ENCODE measurements around the gene PDF.
"Not testable (repeated sequence)": the region's sequence is repeated elsewhere in the genome, so short reads cannot be mapped to it uniquely, and the experiment has no call there.

The PDF gene

GRCh38 chr16:69363281-69363717, 32.9 kb upstream of the PDF start:
- Histone ChIP-seq H3K4me3 (ENCODE audit: low read length) (no peak overlapping the region), H3K4me1 (ENCODE audit: control insufficient read depth, insufficient read depth, low read length) (peaks cover 7% of the 10 kb centered on the region), H3K9me3 (replicated peaks; ENCODE audit: low read length) (no peaks in the 10 kb centered on the region), H3K4me2 (ENCODE audit: low read length) (no peak overlapping the region), H3K27me3 (ENCODE audit: control insufficient read depth, insufficient read depth, low read length) (no peaks in the 10 kb centered on the region), H3K36me3 (ENCODE audit: insufficient read depth, low read length) (peaks cover 36% of the 10 kb centered on the region), H3K9ac (ENCODE audit: low read depth, low read length) (no peak overlapping the region)

DNA sequence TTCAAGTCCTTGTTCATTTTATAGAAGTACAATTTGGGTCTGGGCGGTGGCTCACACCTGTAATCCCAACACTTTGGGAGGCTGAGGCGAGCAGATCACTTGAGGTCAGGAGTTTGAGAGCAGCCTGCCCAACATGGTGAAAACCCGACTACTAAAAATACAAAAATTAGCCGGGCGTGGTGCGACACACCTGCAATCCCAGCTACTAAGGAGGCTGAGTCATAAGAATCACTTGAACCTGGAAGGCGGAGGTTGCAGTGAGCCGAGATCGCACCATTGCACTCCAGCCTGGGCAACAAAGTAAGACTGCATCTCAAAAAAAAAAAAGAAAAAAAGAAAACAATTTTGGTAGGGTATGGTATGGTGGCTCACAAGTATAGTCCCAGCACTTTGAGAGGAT, 29.7 kb upstream of the PDF start:
- Histone ChIP-seq H3K4me1 (ENCODE audit: control insufficient read depth, insufficient read depth, low read length) (peaks cover 14% of the 10 kb centered on the region), H3K36me3 (ENCODE audit: insufficient read depth, low read length) (peaks cover 12% of the 10 kb centered on the region)
- not testable (repeated sequence) for H3K4me2 ChIP-seq (ENCODE audit: low read length); H3K9ac ChIP-seq (ENCODE audit: low read depth, low read length); H3K27me3 ChIP-seq (ENCODE audit: control insufficient read depth, insufficient read depth, low read length); H3K9me3 ChIP-seq (replicated peaks; ENCODE audit: low read length); H3K4me3 ChIP-seq (ENCODE audit: low read length)

GRCh38 chr16:69351309-69352027, 21.1 kb upstream of the PDF start, which contains the start of gene TMED6:
Gene TMED6, minus strand, starts transcription at chr16:69351786. Its CDS starts 33 bp downstream, at chr16:69351753.
- Histone ChIP-seq H3K4me1 (ENCODE audit: control insufficient read depth, insufficient read depth, low read length) (peaks cover 3% of the 10 kb centered on the region), H3K4me2 (ENCODE audit: low read length) (no peak within 1 kb of the TSS), H3K36me3 (ENCODE audit: insufficient read depth, low read length) (peaks cover 3% of the 10 kb centered on the region), H3K9me3 (replicated peaks; ENCODE audit: low read length) (no peaks in the 10 kb centered on the region), H3K27me3 (ENCODE audit: control insufficient read depth, insufficient read depth, low read length) (no peaks in the 10 kb centered on the region), H3K9ac (ENCODE audit: low read depth, low read length) (no peak within 1 kb of the TSS), H3K4me3 (ENCODE audit: low read length) (no peak within 1 kb of the TSS)

GRCh38 chr16:69350536-69351133, 20.2 kb upstream of the PDF start:
- Histone ChIP-seq H3K9me3 (replicated peaks; ENCODE audit: low read length) (no peaks in the 10 kb centered on the region), H3K36me3 (ENCODE audit: insufficient read depth, low read length) (no peaks in the 10 kb centered on the region), H3K4me3 (ENCODE audit: low read length) (no peak overlapping the region), H3K4me2 (ENCODE audit: low read length) (no peak overlapping the region), H3K9ac (ENCODE audit: low read depth, low read length) (no peak overlapping the region), H3K4me1 (ENCODE audit: control insufficient read depth, insufficient read depth, low read length) (no peaks in the 10 kb centered on the region), H3K27me3 (ENCODE audit: control insufficient read depth, insufficient read depth, low read length) (no peaks in the 10 kb centered on the region)

DNA sequence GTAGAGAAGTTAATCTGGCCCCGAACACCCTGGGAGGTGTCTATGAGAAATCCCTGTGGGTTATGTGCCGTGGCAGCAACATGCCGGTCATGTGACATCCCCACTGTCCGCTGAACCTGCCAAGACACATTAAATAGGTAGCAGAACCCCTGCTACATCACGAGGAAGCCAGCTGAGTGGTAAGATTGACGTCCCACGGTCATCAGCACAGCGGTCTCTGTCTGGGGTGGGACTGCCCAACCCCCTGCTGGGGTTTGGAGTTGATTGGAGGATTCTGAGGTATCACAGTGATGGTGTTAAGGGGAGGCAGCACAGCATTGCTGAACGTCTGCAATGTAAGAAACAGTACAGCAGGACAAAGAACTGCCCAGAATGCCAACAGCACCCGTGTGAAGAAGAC, 19.1 kb upstream of the PDF start:
- Histone ChIP-seq H3K36me3 (ENCODE audit: insufficient read depth, low read length) (no peaks in the 10 kb centered on the region), H3K27me3 (ENCODE audit: control insufficient read depth, insufficient read depth, low read length) (no peaks in the 10 kb centered on the region), H3K9ac (ENCODE audit: low read depth, low read length) (no peak overlapping the region), H3K4me2 (ENCODE audit: low read length) (no peak overlapping the region), H3K9me3 (replicated peaks; ENCODE audit: low read length) (no peaks in the 10 kb centered on the region), H3K4me1 (ENCODE audit: control insufficient read depth, insufficient read depth, low read length) (no peaks in the 10 kb centered on the region), H3K4me3 (ENCODE audit: low read length) (no peak overlapping the region)

DNA sequence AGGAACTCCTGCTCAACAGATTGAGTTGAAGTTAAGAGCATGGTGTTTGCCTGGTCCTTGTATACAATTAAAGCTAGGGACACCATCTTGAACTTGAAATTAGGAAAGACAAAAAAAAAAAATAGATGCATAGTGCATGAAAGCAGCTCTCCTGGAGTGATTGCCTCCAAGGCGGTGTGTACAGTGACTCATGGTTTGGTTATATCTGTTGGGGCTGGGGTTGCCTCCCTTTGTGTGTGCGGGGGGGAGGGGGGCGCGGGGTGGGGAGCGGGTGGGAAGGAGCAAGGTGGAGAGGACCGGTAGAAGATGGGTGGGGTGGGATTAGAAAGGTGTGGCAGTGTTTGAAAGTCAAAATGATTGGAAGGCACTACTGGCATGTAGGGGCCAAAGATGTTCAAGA, 17.8 kb upstream of the PDF start:
- Histone ChIP-seq H3K4me2 (ENCODE audit: low read length) (no peak overlapping the region), H3K4me3 (ENCODE audit: low read length) (no peak overlapping the region), H3K36me3 (ENCODE audit: insufficient read depth, low read length) (peaks cover 3% of the 10 kb centered on the region), H3K9ac (ENCODE audit: low read depth, low read length) (no peak overlapping the region), H3K9me3 (replicated peaks; ENCODE audit: low read length) (no peaks in the 10 kb centered on the region), H3K27me3 (ENCODE audit: control insufficient read depth, insufficient read depth, low read length) (no peaks in the 10 kb centered on the region), H3K4me1 (ENCODE audit: control insufficient read depth, insufficient read depth, low read length) (no peaks in the 10 kb centered on the region)

GRCh38 chr16:69346683-69347082, 16.3 kb upstream of the PDF start:
- no peak overlapping the region for H3K4me3 ChIP-seq (ENCODE audit: low read length)
- no peaks in the 10 kb centered on the region for H3K4me1 ChIP-seq (ENCODE audit: control insufficient read depth, insufficient read depth, low read length)
- no peak overlapping the region for H3K9ac ChIP-seq (ENCODE audit: low read depth, low read length)
- H3K27me3 ChIP-seq (ENCODE audit: control insufficient read depth, insufficient read depth, low read length) = no peaks in the 10 kb centered on the region
- H3K4me2 ChIP-seq (ENCODE audit: low read length) = no peak overlapping the region
- H3K36me3 ChIP-seq (ENCODE audit: insufficient read depth, low read length) = peaks cover 14% of the 10 kb centered on the region
- no peaks in the 10 kb centered on the region for H3K9me3 ChIP-seq (replicated peaks; ENCODE audit: low read length)

- no peak overlapping the region for H3K4me3 ChIP-seq (ENCODE audit: low read length)
- H3K27me3 ChIP-seq (ENCODE audit: control insufficient read depth, insufficient read depth, low read length) = no peaks in the 10 kb centered on the region
- H3K9ac ChIP-seq (ENCODE audit: low read depth, low read length) = no peak overlapping the region
- H3K4me2 ChIP-seq (ENCODE audit: low read length) = no peak overlapping the region
- H3K4me1 ChIP-seq (ENCODE audit: control insufficient read depth, insufficient read depth, low read length) = peaks cover 3% of the 10 kb centered on the region
- H3K9me3 ChIP-seq (replicated peaks; ENCODE audit: low read length) = no peaks in the 10 kb centered on the region
- peaks cover 22% of the 10 kb centered on the region for H3K36me3 ChIP-seq (ENCODE audit: insufficient read depth, low read length)
These were observed 15.5 kb upstream of the PDF start for GRCh38 chr16:69345923-69346322.

- Histone ChIP-seq H3K27me3 (ENCODE audit: control insufficient read depth, insufficient read depth, low read length) (no peaks in the 10 kb centered on the region), H3K9ac (ENCODE audit: low read depth, low read length) (no peak overlapping the region), H3K9me3 (replicated peaks; ENCODE audit: low read length) (no peaks in the 10 kb centered on the region), H3K4me2 (ENCODE audit: low read length) (no peak overlapping the region), H3K36me3 (ENCODE audit: insufficient read depth, low read length) (peaks cover 23% of the 10 kb centered on the region), H3K4me3 (ENCODE audit: low read length) (no peak overlapping the region), H3K4me1 (ENCODE audit: control insufficient read depth, insufficient read depth, low read length) (peaks cover 8% of the 10 kb centered on the region)
These were observed 13.8 kb upstream of the PDF start for GRCh38 chr16:69344171-69344570.

DNA sequence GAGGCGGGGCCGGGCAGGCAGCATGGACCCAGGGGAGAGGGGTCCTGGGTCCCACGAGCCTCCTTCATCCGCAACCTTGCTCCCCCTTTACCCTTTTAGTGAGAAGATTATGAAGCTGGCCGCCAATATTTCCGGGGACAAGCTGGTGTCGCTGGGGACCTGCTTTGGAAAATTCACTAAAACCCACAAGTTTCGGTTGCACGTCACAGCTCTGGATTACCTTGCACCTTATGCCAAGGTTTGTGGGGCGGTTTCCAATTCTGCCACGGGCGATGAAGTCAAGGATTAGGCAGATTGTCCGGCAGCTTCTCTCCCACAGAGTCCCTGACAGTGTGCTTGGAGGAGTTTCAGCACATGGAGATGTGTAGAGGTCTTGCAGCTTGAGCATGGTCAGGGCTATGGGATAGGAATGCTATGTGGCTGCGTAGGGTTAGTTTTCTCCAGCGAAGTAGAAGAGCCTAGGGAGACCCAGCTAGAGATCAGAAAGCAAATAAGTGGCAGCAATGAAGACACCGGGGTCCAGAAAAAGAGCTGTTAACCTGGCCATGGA, 9.8 kb upstream of the PDF start:
- Histone ChIP-seq H3K4me2 (ENCODE audit: low read length) (peak overlapping the region; percentile 89), H3K36me3 (ENCODE audit: insufficient read depth, low read length) (peaks cover 34% of the 10 kb centered on the region), H3K9me3 (replicated peaks; ENCODE audit: low read length) (no peaks in the 10 kb centered on the region), H3K9ac (ENCODE audit: low read depth, low read length) (peak overlapping the region; percentile 90), H3K27me3 (ENCODE audit: control insufficient read depth, insufficient read depth, low read length) (no peaks in the 10 kb centered on the region), H3K4me1 (ENCODE audit: control insufficient read depth, insufficient read depth, low read length) (peaks cover 15% of the 10 kb centered on the region), H3K4me3 (ENCODE audit: low read length) (peak overlapping the region; percentile 84)

GRCh38 chr16:69339289-69340094, 9.1 kb upstream of the PDF start, which contains the start of the genes COG8 and NIP7:
Gene COG8, minus strand, starts transcription at chr16:69339564. Its CDS starts 12 bp downstream, at chr16:69339552.
Gene NIP7, plus strand, starts transcription at chr16:69339772. Its CDS starts 58 bp downstream, at chr16:69339830.
- Histone ChIP-seq H3K36me3 (ENCODE audit: insufficient read depth, low read length) (peaks cover 41% of the 10 kb centered on the region), H3K4me1 (ENCODE audit: control insufficient read depth, insufficient read depth, low read length) (peaks cover 15% of the 10 kb centered on the region), H3K4me3 (ENCODE audit: low read length) (peak within 1 kb of the TSS; percentile 84), H3K4me2 (ENCODE audit: low read length) (peak within 1 kb of the TSS; percentile 89), H3K9me3 (replicated peaks; ENCODE audit: low read length) (no peaks in the 10 kb centered on the region), H3K27me3 (ENCODE audit: control insufficient read depth, insufficient read depth, low read length) (no peaks in the 10 kb centered on the region), H3K9ac (ENCODE audit: low read depth, low read length) (peak within 1 kb of the TSS; percentile 90)
